HG02642 (cell line): ENCODE results near the gene BTG4.

Source experiments
- ATAC-seq: cut with Tn5 transposase; IDR thresholded peaks from one replicate; pipeline ENCODE4 v1.9.1; 2021; ENCODE audit warnings: mild to moderate bottlenecking; ENCODE audit not compliant: unreplicated experiment, poor library complexity

Gene BTG4

DNA sequence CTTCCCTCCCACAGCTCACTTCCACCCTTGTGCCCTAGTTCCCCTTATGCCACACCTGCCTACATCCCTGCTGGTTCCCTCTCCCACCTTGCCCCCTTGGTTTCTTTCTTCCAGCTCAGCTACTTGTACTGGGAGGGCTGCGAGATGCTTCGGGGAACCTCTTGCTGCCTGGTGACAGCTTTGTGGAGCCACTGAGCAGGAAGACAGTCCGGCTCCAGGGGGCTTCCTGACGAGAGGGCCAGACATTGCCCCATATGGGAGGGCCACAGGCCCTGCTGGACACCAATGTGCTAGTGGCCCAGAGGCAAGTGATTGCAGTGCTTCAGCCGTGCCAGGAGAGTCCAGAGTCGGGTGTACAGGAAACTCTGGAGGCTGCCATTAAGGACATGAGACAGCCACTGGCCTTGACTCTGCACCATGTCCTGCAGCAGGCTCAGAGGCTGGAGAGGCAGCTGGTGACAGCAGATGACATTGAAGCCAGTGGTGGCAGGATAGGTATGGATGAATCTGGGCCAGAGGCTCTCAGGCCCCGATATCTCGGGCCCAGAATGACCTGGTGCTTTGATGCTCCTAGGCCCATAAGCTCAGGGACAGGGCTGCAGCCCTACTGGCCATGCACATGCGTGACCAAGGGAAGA, 54.3 kb downstream of the BTG4 start:
- no peak for ATAC-seq

GRCh38 chr11:111456859-111457730, 55.1 kb downstream of the BTG4 start:
- no peak for ATAC-seq

DNA sequence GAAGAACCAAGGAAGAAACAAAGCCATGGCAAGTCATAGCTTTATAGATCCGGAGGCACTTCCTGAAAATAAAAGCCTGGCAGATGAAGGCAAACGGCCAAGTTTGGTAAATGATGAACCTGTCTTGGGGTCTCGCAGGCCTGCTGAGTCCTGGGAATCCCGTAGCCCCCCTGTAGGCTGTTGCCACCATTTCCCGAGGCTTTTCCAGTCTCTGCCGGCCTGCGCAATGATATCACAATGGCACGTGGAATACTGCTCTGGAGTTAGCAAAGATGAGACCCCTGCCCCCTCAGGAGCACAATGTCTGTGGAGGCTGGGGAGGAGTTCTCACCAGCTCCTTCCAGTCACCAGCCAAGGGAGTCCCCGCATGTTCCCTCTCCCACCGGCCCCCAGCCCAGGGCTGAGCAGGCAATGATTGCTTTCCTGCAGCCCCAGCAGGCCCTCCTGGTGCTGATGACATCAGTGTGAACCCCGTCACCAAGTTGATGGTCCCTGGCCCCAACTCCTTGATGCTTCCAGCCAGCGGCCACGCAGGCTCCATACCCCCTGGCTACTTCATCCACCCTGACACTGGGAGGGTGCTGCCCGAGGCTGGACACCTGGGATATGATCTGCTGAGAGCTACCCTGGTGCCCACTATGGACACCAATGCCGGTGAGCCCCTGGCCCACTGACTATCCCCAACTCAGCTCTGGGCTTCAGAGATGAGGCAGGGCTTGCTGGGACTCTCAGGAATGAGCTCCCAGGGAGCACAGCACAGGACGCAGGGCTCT, 55.9 kb downstream of the BTG4 start:
- ATAC-seq, result no peak

GRCh38 chr11:111455291-111456085, 56.7 kb downstream of the BTG4 start:
- no peak for ATAC-seq

DNA sequence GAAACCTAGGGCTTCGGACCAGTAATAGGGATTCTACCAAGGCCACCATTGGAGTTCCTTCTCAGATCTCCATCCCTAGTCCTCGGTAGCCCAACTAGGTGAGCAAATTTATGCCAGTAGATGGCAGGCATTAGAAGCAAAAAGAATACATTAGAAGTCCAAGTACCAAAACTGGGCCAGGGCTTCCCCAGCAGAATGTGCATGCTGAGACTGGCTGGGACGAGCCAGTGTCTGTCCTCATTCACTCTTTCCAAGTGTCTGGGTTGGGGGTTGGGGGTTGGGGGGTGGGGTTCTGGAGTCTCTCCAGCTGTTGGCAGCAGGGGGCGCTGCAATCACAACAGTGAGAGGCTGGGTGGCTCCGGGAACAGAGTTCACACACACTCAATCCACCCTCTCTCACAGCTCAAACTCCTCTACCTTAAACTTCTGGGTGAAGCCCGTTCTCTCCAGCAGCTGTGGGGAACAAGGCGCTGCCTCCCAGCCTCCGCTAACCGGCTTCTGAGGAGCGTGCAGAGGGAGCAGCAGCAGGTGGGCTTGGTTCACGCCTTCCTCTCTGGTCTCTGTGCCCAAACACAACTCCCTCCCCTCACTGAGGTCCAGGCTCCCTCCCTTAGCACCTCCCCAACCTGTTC, 57.5 kb downstream of the BTG4 start:
- no peak for ATAC-seq

GRCh38 chr11:111452817-111453552, 59.2 kb downstream of the BTG4 start:
- ATAC-seq, result no peak

DNA sequence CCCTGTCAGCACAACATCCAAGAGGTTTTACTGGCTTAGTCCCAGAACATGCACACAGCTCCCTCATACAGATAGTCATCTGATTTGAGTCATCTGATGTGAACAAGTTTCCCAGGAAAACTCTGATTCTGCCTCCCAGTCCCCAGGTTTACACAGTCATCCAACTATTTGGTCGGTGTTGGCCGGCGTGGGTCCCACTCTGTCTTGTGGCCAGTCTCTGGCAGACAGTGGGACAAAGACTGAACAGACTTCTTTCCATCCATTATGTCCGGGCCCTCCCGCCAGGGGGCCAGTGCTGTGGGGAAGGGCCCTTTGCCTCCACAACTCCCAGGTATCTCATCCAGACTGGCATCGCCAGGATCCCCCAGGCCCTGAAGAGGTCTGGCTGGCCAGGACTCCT, 60.0 kb downstream of the BTG4 start:
- ATAC-seq, result no peak

GRCh38 chr11:111450480-111451320, 61.5 kb downstream of the BTG4 start:
- peak; percentile 88 for ATAC-seq

DNA sequence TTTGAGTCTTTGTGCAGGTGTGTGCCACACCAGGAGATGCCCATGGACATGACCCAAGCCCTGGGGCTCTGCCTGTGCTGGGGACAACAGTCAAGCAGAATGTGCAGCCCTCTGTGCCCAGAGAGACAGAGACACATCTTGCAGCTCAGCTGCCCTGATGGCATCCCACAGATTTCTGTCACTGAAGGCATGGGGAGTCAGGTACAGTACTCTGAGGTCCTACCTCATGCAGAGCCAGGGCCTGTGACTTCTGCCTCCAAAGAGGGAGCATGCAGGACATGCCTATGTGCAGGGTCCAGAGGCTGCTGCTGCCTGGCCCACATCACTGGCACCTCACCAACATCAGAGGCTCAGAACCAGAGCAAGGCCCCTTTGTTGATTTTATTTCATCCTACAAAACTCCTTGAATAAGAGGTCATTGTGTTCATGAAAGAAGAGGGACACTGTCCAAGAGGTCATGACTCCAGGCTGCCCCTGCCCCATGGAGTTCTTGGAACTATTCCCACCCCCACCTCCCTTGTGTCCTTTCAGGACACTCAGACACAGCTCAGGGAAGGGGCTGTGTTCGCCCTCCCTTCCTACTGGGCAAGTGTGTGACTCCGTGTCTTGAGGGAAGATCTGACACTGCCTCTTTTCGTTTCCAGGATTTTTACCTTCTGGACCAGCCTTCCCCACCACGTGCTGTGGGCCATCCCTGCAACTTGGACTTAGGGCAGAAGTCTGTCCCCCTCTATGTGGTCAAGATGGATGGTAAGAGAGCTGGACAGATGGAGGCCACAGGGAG, 62.3 kb downstream of the BTG4 start:
- ATAC-seq, result no peak

DNA sequence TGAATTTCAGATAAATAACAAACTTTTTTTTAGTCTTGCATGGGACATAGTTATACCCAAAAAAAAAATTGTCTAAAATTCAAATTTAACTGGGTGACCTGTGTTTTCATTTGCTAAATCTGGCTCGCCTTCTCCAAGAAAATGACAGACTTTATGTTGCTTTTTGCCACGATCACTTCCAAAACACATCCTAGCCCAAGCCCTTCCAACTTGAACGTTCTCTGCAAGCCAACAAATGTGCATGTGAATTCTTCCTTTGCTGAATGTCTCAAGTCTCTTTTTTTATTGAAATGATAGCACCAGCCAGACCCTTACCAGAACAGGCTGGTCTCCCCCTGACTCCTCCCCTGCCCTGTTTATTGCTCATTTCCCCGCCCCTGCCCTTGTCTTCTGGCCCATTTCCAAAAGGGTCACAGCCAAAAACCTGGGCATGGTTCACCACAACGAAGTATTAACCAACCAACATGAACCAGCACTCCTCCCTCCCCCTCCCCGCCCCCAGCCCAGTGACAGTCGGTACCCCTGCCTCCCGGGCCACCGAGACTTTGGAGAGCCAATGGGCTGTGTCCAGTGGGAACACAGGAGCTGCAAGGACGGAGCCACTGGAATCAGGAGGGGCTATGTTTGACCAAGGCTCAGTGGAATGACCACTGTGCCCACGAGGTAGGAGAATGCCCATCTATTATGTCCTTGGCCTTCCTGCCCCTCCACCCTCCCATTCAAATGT, 63.2 kb downstream of the BTG4 start:
- ATAC-seq, result no peak

GRCh38 chr11:111448414-111448813, 63.8 kb downstream of the BTG4 start:
- no peak for ATAC-seq

DNA sequence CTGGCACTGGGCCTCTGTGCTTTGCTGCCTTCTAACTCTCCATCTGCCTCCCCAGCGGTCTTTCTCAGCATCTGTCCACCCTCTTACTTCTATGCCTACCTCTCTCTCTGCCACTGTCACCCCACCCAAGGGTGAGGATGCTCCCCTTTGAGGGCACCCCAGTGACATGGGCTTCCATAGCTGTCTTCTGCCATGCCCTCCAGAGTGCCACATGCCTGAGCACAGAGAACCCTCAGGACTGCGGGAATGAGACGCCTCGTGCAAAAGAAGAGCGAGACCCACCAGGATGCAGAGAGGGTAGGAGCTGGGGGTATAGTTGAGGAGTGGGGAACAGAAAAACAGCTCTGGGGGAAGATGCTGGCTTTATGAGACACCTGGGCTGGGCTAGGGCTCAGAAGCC, 64.3 kb downstream of the BTG4 start:
- no peak for ATAC-seq

DNA sequence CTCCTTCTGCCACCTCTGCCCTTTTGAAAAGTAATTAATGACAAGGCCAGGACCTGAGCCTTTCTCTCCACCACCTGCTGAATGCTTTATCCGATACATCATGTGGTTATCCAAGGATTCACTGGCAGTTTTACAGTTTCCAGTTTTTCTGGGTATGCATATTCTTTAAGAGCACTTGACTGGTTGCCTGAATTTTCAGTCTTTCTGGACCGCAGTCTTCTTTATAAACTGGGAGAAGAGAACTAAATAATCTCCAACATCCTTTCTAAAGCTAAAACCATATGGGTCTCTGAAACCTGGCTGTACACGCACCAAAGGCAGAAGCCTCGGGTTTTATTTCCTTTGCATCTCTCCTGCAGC, 65.1 kb downstream of the BTG4 start:
- no peak for ATAC-seq

GRCh38 chr11:111446404-111447111, 65.6 kb downstream of the BTG4 start:
- peak; percentile 74 for ATAC-seq

DNA sequence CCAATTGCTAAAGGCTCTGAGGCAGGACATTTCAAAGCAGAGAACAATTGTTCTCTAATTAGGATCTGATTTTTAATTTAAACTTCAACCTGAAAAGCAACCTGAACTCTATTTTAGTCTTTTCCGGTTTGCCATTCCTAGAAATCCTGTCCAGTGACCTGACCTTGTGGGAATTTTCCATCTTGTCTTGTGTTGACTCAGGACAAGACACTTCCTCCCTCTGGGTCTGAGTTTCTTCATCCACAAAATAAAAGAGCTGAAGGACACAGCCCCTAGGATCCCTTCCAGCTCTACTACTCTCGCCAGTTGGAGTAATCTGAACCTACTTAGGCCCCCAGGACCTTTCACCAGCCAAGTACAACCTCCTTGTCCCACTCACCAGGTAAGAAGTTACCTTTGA, 66.6 kb downstream of the BTG4 start:
- ATAC-seq, result no peak
